ENCODE data around the gene TBC1D8.
"Not testable (repeated sequence)": the region's sequence is repeated elsewhere in the genome, so short reads cannot be mapped to it uniquely, and the experiment has no call there.

Gene TBC1D8

GRCh38 chr2:101151146-101151858 is at the start of gene TBC1D8:
Gene TBC1D8 (minus strand): TSS chr2:101151382. CDS start chr2:101151253, 129 bp downstream.
- DNase-seq = peak; percentile 41

- no peak for DNase-seq
Measured at GRCh38 chr2:101200676-101201075, 49.5 kb upstream of the TBC1D8 start.

- no peak for DNase-seq
Measured at GRCh38 chr2:101199251-101199791, 48.1 kb upstream of the TBC1D8 start.

- DNase-seq = no peak
Measured at GRCh38 chr2:101197814-101198213, 46.6 kb upstream of the TBC1D8 start.

- no peak for DNase-seq
Measured at GRCh38 chr2:101197215-101197745, 46.1 kb upstream of the TBC1D8 start.

GRCh38 chr2:101195871-101196661 is 44.9 kb upstream of the TBC1D8 start:
- no peak for DNase-seq

- no peak for DNase-seq
Measured at GRCh38 chr2:101193033-101193626, 41.9 kb upstream of the TBC1D8 start.

- DNase-seq = peak; percentile 3
Measured at GRCh38 chr2:101190747-101191516, 39.8 kb upstream of the TBC1D8 start.

GRCh38 chr2:101188683-101189405 is 37.7 kb upstream of the TBC1D8 start:
- no peak for DNase-seq

GRCh38 chr2:101187131-101187530 is 35.9 kb upstream of the TBC1D8 start:
- no peak for DNase-seq

- no peak for DNase-seq
Measured at GRCh38 chr2:101185656-101186055, 34.5 kb upstream of the TBC1D8 start.

- no peak for DNase-seq
Measured at GRCh38 chr2:101185085-101185484, 33.9 kb upstream of the TBC1D8 start.

GRCh38 chr2:101179982-101180381 is 28.8 kb upstream of the TBC1D8 start:
- no peak for DNase-seq

GRCh38 chr2:101176803-101177202 is 25.6 kb upstream of the TBC1D8 start:
- no peak for DNase-seq

- no peak for DNase-seq
Measured at GRCh38 chr2:101175991-101176390, 24.8 kb upstream of the TBC1D8 start.

- no peak for DNase-seq
Measured at GRCh38 chr2:101173707-101174295, 22.6 kb upstream of the TBC1D8 start.

GRCh38 chr2:101169822-101170221 is 18.6 kb upstream of the TBC1D8 start:
- DNase-seq = not testable (repeated sequence)

- no peak for DNase-seq
Measured at GRCh38 chr2:101168706-101169105, 17.5 kb upstream of the TBC1D8 start.

- DNase-seq = not testable (repeated sequence)
Measured at GRCh38 chr2:101167532-101167931, 16.4 kb upstream of the TBC1D8 start.

- DNase-seq = no peak
Measured at GRCh38 chr2:101164021-101164420, 12.8 kb upstream of the TBC1D8 start.
